HepG2 (cell line): ENCODE results near the gene LRIG1. TPM values are rescaled to one million over a fixed set of nuclear protein-coding genes. Genes with fewer than 3 reads are reported as not detected.

ENCODE experiments used
- BATF2 ChIP-seq: sonication (generic); formaldehyde crosslinking; IDR thresholded peaks from 2 replicates; pipeline ENCODE4 v1.8.0; 2022; ENCODE audit warnings: mild to moderate bottlenecking, missing genetic modification reagents, moderate library complexity
- HOXA9 ChIP-seq: sonication (generic); formaldehyde crosslinking; IDR thresholded peaks from 2 replicates; pipeline ENCODE4 v1.8.1; 2022; ENCODE audit warnings: missing genetic modification reagents, mild to moderate bottlenecking, moderate library complexity, borderline replicate concordance
- KLF6 ChIP-seq: IDR thresholded peaks from 2 replicates; pipeline ENCODE4 v1.8.0; 2016; ENCODE audit warnings: missing biosample characterization, missing genetic modification reagents
- LCORL ChIP-seq, 2 experiments: fragments of 450-650 bp in 1 of 2; sonication (generic) in 1 of 2; formaldehyde crosslinking in 1 of 2; IDR thresholded peaks; 2 replicates each; pipeline versions ENCODE4 v1.5.0 to v1.6.1; 2017 to 2020; ENCODE audit warnings: antibody characterized with exemption in 1 of 2, missing genetic modification reagents in 1 of 2
- REL ChIP-seq: sonication (generic); formaldehyde crosslinking; conservative IDR thresholded peaks from 2 replicates; pipeline ENCODE4 v1.8.0; 2022; ENCODE audit warnings: mild to moderate bottlenecking, missing genetic modification reagents, moderate library complexity
- SMARCE1 ChIP-seq: fragments of 450-650 bp; IDR thresholded peaks from 2 replicates; pipeline ENCODE4 v1.6.1; 2017; ENCODE audit warnings: borderline replicate concordance
- TFDP1 ChIP-seq: IDR thresholded peaks from 2 replicates; pipeline ENCODE4 v1.6.1; 2016; ENCODE audit warnings: missing compliant biosample characterization, missing genetic modification reagents, borderline replicate concordance
- ZBTB38 ChIP-seq: sonication (generic); formaldehyde crosslinking; IDR thresholded peaks from 2 replicates; pipeline ENCODE4 v1.5.1; 2020; ENCODE audit warnings: mild to moderate bottlenecking, missing genetic modification reagents
- ZFP37 ChIP-seq: sonication (generic); formaldehyde crosslinking; IDR thresholded peaks from 2 replicates; pipeline ENCODE4 v1.4.0; 2020; ENCODE audit warnings: missing genetic modification reagents, borderline replicate concordance
- ZFP41 ChIP-seq: sonication (generic); formaldehyde crosslinking; IDR thresholded peaks from 2 replicates; pipeline ENCODE4 v1.4.0; 2020; ENCODE audit warnings: mild to moderate bottlenecking, missing genetic modification reagents, borderline replicate concordance
- ZNF18 ChIP-seq: sonication (generic); formaldehyde crosslinking; IDR thresholded peaks from 2 replicates; pipeline ENCODE4 v1.8.0; 2022; ENCODE audit warnings: mild to moderate bottlenecking, missing genetic modification reagents; ENCODE audit not compliant: insufficient replicate concordance
- ZNF230 ChIP-seq: sonication (generic); formaldehyde crosslinking; IDR thresholded peaks from 2 replicates; pipeline ENCODE4 v1.4.0; 2020; ENCODE audit warnings: mild to moderate bottlenecking, missing genetic modification reagents
- ZNF280B ChIP-seq: sonication (generic); formaldehyde crosslinking; IDR thresholded peaks from 2 replicates; pipeline ENCODE4 v1.5.0; 2020; ENCODE audit warnings: missing genetic modification reagents, mild to moderate bottlenecking, borderline replicate concordance
- ZNF34 ChIP-seq: sonication (generic); formaldehyde crosslinking; IDR thresholded peaks from 2 replicates; pipeline ENCODE4 v1.4.0; 2020; ENCODE audit warnings: mild to moderate bottlenecking, missing genetic modification reagents, borderline replicate concordance
- ZNF772 ChIP-seq: sonication (generic); formaldehyde crosslinking; IDR thresholded peaks from 2 replicates; pipeline ENCODE4 v1.5.0; 2020; ENCODE audit warnings: mild to moderate bottlenecking, missing genetic modification reagents
- ZNF891 ChIP-seq: sonication (generic); formaldehyde crosslinking; IDR thresholded peaks from 2 replicates; pipeline ENCODE4 v1.5.0; 2020; ENCODE audit warnings: mild to moderate bottlenecking, missing genetic modification reagents
- polyA plus RNA-seq, 8 experiments: library from polyadenylated mRNA; depleted of rRNA in 3 of 8; stranded (reverse) in 7 of 8; unstranded in 1 of 8; fragments of >200 nt; fragmentation: Illumina TruSeq in 4 of 8; extraction: Trizol in 4 of 8; gene quantifications; 2 replicates each; pipeline versions ENCODE4 v1.2.1 to v1.2.3, GENCODE V29; 2011 to 2016; ENCODE audit warnings: low read depth in 4 of 8, missing spikeins in 1 of 8, mixed read lengths in 1 of 8; ENCODE audit not compliant: insufficient read depth in 1 of 8
- total RNA-seq, 5 experiments: library from RNA; depleted of rRNA; stranded (reverse); fragments of >200 nt; fragmentation: Illumina TruSeq; extraction: Trizol; gene quantifications; 2 replicates each; pipeline ENCODE4 v1.2.3, GENCODE V29; 2016; ENCODE audit warnings: low read depth in 1 of 5
- TF ChIP-seq, protein P1 (sequence below): sonication (generic); formaldehyde crosslinking; IDR thresholded peaks from 2 replicates; pipeline ENCODE4 v1.4.0; 2020; ENCODE audit warnings: missing genetic modification reagents
- TF ChIP-seq, protein P2 (sequence below): IDR thresholded peaks from 2 replicates; pipeline ENCODE4 v1.4.0; 2020; ENCODE audit warnings: mild to moderate bottlenecking, missing genetic modification reagents

Gene LRIG1
- total and polyA plus RNA-seq, 2 of the 13 experiments (the other 11 are each of a cell fraction or from before 2014, with no cell fraction given) = 17.8 to 24.8 TPM

GRCh38 chr3:66464512-66464894 is 36.3 kb downstream of the LRIG1 start (continued):
- TF ChIP-seq ZNF18 (CRISPR knock-in tag) (no peak), ZNF230 (CRISPR knock-in tag) (no peak), BATF2 (CRISPR knock-in tag) (no peak), KLF6 (CRISPR knock-in tag) (no peak), SMARCE1 (no peak), LCORL (IDR thresholded peaks at IDR 0.05) (no peak), LCORL (CRISPR knock-in tag; IDR thresholded peaks at IDR 0.05) (no peak), REL (CRISPR knock-in tag) (no peak), ZFP41 (CRISPR knock-in tag) (no peak), ZBTB38 (CRISPR knock-in tag) (no peak), ZNF280B (CRISPR knock-in tag) (no peak), ZFP37 (CRISPR knock-in tag) (no peak), ZNF772 (no peak), ZNF34 (no peak), HOXA9 (CRISPR knock-in tag) (no peak), TFDP1 (peak; percentile 38; the same call in 1 of the 2 replicates), ZNF891 (no peak)
- TF ChIP-seq, protein P1, sequence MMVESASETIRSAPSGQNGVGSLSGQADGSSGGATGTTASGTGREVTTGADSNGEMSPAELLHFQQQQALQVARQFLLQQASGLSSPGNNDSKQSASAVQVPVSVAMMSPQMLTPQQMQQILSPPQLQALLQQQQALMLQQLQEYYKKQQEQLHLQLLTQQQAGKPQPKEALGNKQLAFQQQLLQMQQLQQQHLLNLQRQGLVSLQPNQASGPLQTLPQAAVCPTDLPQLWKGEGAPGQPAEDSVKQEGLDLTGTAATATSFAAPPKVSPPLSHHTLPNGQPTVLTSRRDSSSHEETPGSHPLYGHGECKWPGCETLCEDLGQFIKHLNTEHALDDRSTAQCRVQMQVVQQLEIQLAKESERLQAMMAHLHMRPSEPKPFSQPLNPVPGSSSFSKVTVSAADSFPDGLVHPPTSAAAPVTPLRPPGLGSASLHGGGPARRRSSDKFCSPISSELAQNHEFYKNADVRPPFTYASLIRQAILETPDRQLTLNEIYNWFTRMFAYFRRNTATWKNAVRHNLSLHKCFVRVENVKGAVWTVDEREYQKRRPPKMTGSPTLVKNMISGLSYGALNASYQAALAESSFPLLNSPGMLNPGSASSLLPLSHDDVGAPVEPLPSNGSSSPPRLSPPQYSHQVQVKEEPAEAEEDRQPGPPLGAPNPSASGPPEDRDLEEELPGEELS (CRISPR knock-in tag) = no peak
- TF ChIP-seq, protein P2, sequence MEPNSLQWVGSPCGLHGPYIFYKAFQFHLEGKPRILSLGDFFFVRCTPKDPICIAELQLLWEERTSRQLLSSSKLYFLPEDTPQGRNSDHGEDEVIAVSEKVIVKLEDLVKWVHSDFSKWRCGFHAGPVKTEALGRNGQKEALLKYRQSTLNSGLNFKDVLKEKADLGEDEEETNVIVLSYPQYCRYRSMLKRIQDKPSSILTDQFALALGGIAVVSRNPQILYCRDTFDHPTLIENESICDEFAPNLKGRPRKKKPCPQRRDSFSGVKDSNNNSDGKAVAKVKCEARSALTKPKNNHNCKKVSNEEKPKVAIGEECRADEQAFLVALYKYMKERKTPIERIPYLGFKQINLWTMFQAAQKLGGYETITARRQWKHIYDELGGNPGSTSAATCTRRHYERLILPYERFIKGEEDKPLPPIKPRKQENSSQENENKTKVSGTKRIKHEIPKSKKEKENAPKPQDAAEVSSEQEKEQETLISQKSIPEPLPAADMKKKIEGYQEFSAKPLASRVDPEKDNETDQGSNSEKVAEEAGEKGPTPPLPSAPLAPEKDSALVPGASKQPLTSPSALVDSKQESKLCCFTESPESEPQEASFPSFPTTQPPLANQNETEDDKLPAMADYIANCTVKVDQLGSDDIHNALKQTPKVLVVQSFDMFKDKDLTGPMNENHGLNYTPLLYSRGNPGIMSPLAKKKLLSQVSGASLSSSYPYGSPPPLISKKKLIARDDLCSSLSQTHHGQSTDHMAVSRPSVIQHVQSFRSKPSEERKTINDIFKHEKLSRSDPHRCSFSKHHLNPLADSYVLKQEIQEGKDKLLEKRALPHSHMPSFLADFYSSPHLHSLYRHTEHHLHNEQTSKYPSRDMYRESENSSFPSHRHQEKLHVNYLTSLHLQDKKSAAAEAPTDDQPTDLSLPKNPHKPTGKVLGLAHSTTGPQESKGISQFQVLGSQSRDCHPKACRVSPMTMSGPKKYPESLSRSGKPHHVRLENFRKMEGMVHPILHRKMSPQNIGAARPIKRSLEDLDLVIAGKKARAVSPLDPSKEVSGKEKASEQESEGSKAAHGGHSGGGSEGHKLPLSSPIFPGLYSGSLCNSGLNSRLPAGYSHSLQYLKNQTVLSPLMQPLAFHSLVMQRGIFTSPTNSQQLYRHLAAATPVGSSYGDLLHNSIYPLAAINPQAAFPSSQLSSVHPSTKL (CRISPR knock-in tag) = peak; percentile 20; the same call in 1 of the 2 replicates
